Mucosa of descending colon (tissue), 3 donors: ENCODE measurements around the gene STX8. TPM values are rescaled to one million over a fixed set of nuclear protein-coding genes. Genes with fewer than 3 reads are reported as not detected.

ENCODE experiments used
- ATAC-seq: fragments of 200-7000 bp; cut with Tn5 transposase; one replicate; pipeline ENCODE4 v1.9.1; 2020; ENCODE audit warnings: mild to moderate bottlenecking, moderate library complexity
- DNase-seq, 3 donors: peaks; one replicate each; pipeline ENCODE4 v3.0.0-alpha.2; 2020
- H3K36me3 ChIP-seq: fragments of 200-600 bp; one replicate; pipeline ENCODE4 v1.8.0; 2021; ENCODE audit warnings: low read depth, mild to moderate bottlenecking
- H3K4me1 ChIP-seq: fragments of 200-600 bp; one replicate; pipeline ENCODE4 v1.8.0; 2021; ENCODE audit warnings: low read depth, mild to moderate bottlenecking
- H3K4me3 ChIP-seq: fragments of 200-600 bp; one replicate; pipeline ENCODE4 v1.8.0; 2021; ENCODE audit warnings: mild to moderate bottlenecking
- H3K9me3 ChIP-seq: fragments of 200-600 bp; one replicate; pipeline ENCODE4 v1.8.0; 2021; ENCODE audit warnings: mild to moderate bottlenecking
- intact Hi-C, 2 donors: fragments of 100-400 bp; cut with DNase I in 1 of 2; cut with micrococcal nuclease in 1 of 2; formaldehyde crosslinking; loops; one replicate each; pipeline versions ENCODE4 v1.11.0 to v1.11.1; 2022; cut with DNase I, micrococcal nuclease
- total RNA-seq, 3 donors: library from RNA; stranded (reverse); fragmentation: NEBNext Ultra II Directional in 2 of 3; extraction: Animal tissue kit (Norgen Biotek cat#: 25700) in 2 of 3; gene quantifications; one replicate each; pipeline versions ENCODE4 v1.2.1 to v1.2.4, GENCODE V29; 2021 to 2023
- TF ChIP-seq, protein P1 (sequence below): fragments of 200-600 bp; IDR thresholded peaks from one replicate; pipeline ENCODE4 v1.8.0; 2022; ENCODE audit warnings: antibody characterized with exemption, mild to moderate bottlenecking
- donor health status: DM: no; HTN: no; CAD: no; lungs with moderate emphysema.
- donor health status: DM: no; HTN: no; CAD: no.
- donor health status: DM: no; HTN: yes; CAD: no.

STX8 gene
- total RNA-seq, 3 donors from 2014 or later, result 45.1 to 62.5 (median 54.4) TPM

- Histone ChIP-seq H3K4me1 (no peaks in the 10 kb centered on the region), H3K4me3 (no peak overlapping the region), H3K9me3 (no peaks in the 10 kb centered on the region), H3K36me3 (no peaks in the 10 kb centered on the region)
- DNase-seq (no peak), ATAC-seq (no peak)
- TF ChIP-seq, protein P1, sequence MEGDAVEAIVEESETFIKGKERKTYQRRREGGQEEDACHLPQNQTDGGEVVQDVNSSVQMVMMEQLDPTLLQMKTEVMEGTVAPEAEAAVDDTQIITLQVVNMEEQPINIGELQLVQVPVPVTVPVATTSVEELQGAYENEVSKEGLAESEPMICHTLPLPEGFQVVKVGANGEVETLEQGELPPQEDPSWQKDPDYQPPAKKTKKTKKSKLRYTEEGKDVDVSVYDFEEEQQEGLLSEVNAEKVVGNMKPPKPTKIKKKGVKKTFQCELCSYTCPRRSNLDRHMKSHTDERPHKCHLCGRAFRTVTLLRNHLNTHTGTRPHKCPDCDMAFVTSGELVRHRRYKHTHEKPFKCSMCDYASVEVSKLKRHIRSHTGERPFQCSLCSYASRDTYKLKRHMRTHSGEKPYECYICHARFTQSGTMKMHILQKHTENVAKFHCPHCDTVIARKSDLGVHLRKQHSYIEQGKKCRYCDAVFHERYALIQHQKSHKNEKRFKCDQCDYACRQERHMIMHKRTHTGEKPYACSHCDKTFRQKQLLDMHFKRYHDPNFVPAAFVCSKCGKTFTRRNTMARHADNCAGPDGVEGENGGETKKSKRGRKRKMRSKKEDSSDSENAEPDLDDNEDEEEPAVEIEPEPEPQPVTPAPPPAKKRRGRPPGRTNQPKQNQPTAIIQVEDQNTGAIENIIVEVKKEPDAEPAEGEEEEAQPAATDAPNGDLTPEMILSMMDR, result no peak
- intact Hi-C loops, result no loop called here
Observed at GRCh38 chr17:9488556-9488955, 87.1 kb downstream of the STX8 start.

DNA sequence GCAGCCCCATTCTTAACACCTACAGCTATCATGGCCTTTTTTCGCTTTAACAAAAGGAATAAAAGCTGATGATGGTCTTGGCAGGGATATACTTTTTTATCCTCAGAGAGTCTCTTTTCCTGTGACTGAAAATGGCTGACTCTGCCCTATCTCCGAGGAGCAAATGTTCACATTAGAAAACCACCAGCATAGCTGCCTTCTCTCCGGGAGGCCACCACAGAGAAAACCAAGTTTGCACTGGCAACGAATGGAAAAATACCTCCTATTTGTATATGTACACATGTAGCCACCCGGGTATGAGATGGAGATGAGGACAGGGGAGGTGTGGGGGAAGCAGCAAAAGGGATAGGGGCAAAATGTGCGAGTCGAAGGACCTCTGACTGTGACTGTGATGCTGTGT is 88.2 kb downstream of the STX8 start:
- H3K4me3 ChIP-seq, result no peak overlapping the region
- intact Hi-C loops, result no loop called here
- H3K9me3 ChIP-seq, result no peaks in the 10 kb centered on the region
- TF ChIP-seq, protein P1, result no peak
- H3K4me1 ChIP-seq, result no peaks in the 10 kb centered on the region
- DNase-seq (no peak), ATAC-seq (no peak)
- H3K36me3 ChIP-seq, result no peaks in the 10 kb centered on the region

GRCh38 chr17:9484789-9485188 is 90.8 kb downstream of the STX8 start:
- intact Hi-C loops, result no loop called here
- no peak overlapping the region for H3K4me3 ChIP-seq
- TF ChIP-seq, protein P1, result no peak
- DNase-seq, result no peak
- no peaks in the 10 kb centered on the region for H3K9me3 ChIP-seq
- H3K4me1 ChIP-seq, result no peaks in the 10 kb centered on the region
- H3K36me3 ChIP-seq, result no peaks in the 10 kb centered on the region
- no peak for ATAC-seq

DNA sequence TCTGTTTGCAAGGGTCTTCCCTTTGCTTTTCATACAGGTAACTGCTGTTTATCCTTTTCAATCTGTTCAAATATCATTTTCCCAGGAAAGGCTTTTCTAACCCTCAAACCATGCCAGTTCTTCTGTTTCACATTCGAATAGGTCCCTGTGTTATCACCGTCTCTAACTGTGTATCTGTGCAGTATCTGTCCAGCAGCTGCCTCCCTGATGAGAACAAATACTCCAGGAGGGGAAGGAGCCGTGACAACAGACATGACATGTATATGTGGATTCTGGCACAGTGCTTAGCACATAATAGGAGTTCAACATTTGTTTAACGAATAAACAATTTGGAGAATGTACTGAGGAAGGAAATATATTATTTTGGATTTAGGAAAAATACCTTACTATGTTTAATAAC is 95.7 kb downstream of the STX8 start:
- TF ChIP-seq, protein P1, result no peak
- no peak for DNase-seq
- no peaks in the 10 kb centered on the region for H3K9me3 ChIP-seq
- no peaks in the 10 kb centered on the region for H3K36me3 ChIP-seq
- H3K4me3 ChIP-seq, result no peak overlapping the region
- intact Hi-C loops, result no loop called here
- no peaks in the 10 kb centered on the region for H3K4me1 ChIP-seq
- ATAC-seq, result no peak

DNA sequence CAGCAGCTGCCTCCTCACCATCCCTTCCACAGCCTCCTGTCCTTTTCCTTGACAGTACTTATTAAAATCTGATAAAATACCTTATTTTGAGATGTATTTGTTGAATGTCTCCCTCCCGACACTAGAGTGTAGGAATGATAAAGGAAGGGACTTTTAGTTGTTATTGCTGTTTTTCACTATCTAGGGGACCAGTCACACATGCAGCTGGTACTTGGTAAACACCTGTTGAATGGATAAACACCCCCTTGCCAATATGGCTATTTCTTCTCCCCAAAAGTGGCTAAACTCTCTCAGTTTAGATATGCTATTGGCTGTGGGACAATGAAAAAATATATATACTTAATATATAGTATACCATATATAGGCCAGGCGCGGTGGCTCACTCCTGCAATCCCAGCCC is 96.7 kb downstream of the STX8 start:
- TF ChIP-seq, protein P1, result no peak

GRCh38 chr17:9475101-9475658 is 100.4 kb downstream of the STX8 start:
- DNase-seq (no peak), ATAC-seq (no peak)
- Histone ChIP-seq H3K36me3 (no peaks in the 10 kb centered on the region), H3K4me3 (no peak overlapping the region), H3K4me1 (no peaks in the 10 kb centered on the region), H3K9me3 (no peaks in the 10 kb centered on the region)
- intact Hi-C loops, result no loop called here
- TF ChIP-seq, protein P1, result no peak

More for the DNA sequence above, 96.7 kb downstream of the STX8 start:
- intact Hi-C loops, result no loop called here
- ATAC-seq, result no peak
- Histone ChIP-seq H3K9me3 (no peaks in the 10 kb centered on the region), H3K4me3 (no peak overlapping the region), H3K36me3 (no peaks in the 10 kb centered on the region), H3K4me1 (no peaks in the 10 kb centered on the region)
- no peak for DNase-seq
